Prostate gland (tissue), 2 donors: ENCODE measurements around the gene LDLRAD4. TPM values are rescaled to one million over a fixed set of nuclear protein-coding genes. Genes with fewer than 3 reads are reported as not detected.

Experiments used
- DNase-seq: peaks from one replicate; pipeline ENCODE4 v3.0.0-alpha.2; 2019; ENCODE audit warnings: low spot score
- H3K27ac ChIP-seq, 2 donors: fragments of 200-600 bp; sonication (generic); 2 replicates each; pipeline ENCODE4 v1.5.1; 2017 to 2019
- H3K27me3 ChIP-seq: fragments of 200-600 bp; sonication (generic); replicated peaks from 2 replicates; pipeline ENCODE4 v1.5.1; 2019; ENCODE audit not compliant: insufficient read depth
- H3K36me3 ChIP-seq, 2 donors: fragments of 200-600 bp; sonication (generic); 1 replicate in 1 of 2; 2 replicates in 1 of 2; pipeline versions ENCODE4 v1.5.1 to v1.8.1; 2017 to 2019
- H3K4me1 ChIP-seq: fragments of 200-600 bp; sonication (generic); replicated peaks from 2 replicates; pipeline ENCODE4 v1.5.1; 2019
- H3K4me3 ChIP-seq, 2 donors: fragments of 200-600 bp; sonication (generic); 2 replicates each; pipeline ENCODE4 v1.5.1; 2017 to 2019
- H3K9me3 ChIP-seq: fragments of 200-600 bp; sonication (generic); 2 replicates; pipeline ENCODE4 v1.5.1; 2017
- POLR2A ChIP-seq: fragments of 450-650 bp; IDR thresholded peaks from one replicate; pipeline ENCODE4 v1.6.1; 2016; ENCODE audit warnings: antibody characterized with exemption, mild to moderate bottlenecking
- POLR2AphosphoS5 ChIP-seq: sonication (generic); formaldehyde crosslinking; IDR thresholded peaks from one replicate; pipeline ENCODE4 v1.6.1; 2017; ENCODE audit warnings: antibody characterized with exemption
- WGBS: methylation state at CpG from one replicate; pipeline ENCODE4 v1.1.5; 2018; 5-methylcytosine and 5-hydroxymethylcytosine counted together
- intact Hi-C: fragments of 100-400 bp; cut with DNase I; formaldehyde crosslinking; loops from one replicate; pipeline ENCODE4 v1.14.2; 2022
- total RNA-seq, 2 donors: library from RNA; depleted of rRNA; stranded (reverse); fragments of >200 nt; gene quantifications; one replicate each; pipeline ENCODE4 v1.1.0, GENCODE V29; 2016
- TF ChIP-seq, protein P1 (sequence below), 4 experiments: fragments of 200-600 bp in 2 of 4; fragments of 450-650 bp in 2 of 4; sonication (generic) in 2 of 4; IDR thresholded peaks; 1 replicate in 3 of 4; 2 replicates in 1 of 4; pipeline ENCODE4 v1.5.1; 2016 to 2019; ENCODE audit warnings: antibody characterized with exemption in 4 of 4, mild to moderate bottlenecking in 2 of 4, moderate library complexity in 2 of 4

The LDLRAD4 gene
- total RNA-seq, 2 donors from 2014 or later: 59.9 to 107 TPM

DNA sequence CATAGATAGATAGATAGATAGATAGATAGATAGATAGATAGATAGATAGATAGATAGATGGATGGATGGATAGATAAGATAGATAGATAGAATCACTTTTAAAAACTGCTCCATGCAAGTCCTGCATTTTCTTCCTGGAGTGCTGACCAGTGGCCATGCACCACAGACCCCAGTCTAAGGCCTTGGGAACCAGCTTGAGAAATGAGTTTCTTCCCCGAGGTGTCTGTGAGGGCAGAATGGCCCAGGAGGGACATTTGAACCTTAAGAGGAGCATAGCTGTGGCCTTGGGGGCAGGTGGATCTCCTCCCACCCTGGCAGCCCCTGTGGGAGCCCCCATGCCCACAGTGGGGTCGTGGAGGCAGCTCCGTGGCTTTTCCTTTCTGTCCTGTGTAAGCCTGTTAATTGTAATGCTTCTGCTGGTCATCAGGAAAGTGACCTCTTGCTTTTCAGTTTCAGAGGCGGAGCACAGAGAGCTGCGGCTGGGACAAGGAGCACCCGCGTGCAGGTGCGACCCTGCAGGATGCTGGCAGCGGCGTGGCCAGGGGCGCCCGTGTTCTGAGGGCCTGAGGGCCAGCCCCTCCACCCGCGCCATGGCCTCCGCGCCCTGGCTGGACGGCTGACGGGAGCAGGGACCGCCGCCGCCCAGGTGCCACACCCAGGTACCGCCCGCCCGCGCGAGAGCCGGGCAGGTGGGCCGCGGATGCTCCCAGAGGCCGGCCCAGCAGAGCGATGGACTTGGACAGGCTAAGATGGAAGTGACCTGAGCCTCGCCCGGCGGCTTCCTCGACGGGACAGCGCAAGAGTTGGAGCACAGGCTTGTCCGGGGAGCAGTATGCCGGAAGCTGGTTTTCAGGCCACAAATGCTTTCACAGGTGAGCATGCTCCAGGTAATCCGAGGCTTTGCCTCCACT is 168.6 kb downstream of the LDLRAD4 start:
- intact Hi-C loops: loop anchor here (10.0 kb wide), 1 partner anchor 122 kb away; no protein-coding TSS in a partner anchor
- Histone ChIP-seq H3K9me3 (no peaks in the 10 kb centered on the region), H3K27me3 (no peaks in the 10 kb centered on the region), H3K36me3 (no peaks in the 10 kb centered on the region), H3K27ac (no peak overlapping the region), H3K4me1 (no peaks in the 10 kb centered on the region), H3K4me3 (no peak overlapping the region)
- no peak for DNase-seq
- WGBS: 86% methylated on average over 19 of the region's 40 CpGs
- TF ChIP-seq POLR2A (no peak), POLR2AphosphoS5 (no peak)
- TF ChIP-seq, protein P1, sequence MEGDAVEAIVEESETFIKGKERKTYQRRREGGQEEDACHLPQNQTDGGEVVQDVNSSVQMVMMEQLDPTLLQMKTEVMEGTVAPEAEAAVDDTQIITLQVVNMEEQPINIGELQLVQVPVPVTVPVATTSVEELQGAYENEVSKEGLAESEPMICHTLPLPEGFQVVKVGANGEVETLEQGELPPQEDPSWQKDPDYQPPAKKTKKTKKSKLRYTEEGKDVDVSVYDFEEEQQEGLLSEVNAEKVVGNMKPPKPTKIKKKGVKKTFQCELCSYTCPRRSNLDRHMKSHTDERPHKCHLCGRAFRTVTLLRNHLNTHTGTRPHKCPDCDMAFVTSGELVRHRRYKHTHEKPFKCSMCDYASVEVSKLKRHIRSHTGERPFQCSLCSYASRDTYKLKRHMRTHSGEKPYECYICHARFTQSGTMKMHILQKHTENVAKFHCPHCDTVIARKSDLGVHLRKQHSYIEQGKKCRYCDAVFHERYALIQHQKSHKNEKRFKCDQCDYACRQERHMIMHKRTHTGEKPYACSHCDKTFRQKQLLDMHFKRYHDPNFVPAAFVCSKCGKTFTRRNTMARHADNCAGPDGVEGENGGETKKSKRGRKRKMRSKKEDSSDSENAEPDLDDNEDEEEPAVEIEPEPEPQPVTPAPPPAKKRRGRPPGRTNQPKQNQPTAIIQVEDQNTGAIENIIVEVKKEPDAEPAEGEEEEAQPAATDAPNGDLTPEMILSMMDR (IDR thresholded peaks at IDR 0.05): no peak

DNA sequence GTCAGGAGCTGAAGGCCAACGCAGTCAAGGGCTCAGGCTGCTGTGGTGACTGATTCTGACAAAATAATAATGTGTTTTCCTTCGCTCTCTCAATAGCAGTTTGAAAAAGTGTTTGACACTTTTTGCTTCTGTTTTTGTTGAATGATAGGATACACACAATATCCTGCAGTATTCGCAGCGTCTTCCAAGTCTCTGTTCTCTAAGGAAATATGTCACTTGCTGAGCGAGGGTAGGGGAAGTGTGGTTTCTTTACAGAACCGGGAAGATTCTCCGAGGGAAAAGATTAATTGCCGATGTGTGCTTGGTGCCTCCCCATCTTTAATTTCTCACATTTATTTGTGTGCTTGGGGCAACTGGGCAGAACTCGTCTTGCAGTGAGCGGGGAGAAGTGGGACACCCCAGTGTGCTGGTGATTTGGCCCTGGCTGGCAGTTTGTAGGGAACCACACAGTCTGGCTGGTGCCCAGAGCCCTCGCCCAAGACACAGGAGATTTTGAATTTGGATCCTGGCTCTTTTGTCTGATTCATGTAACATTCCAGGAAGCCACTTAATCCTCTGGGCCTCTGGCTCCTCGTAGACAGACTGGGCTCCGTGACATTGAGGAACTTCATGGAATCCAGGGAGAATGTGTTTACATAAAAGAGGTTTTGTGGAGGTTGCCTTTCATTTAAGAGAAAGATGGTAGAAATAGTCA is 169.4 kb downstream of the LDLRAD4 start:
- no peak overlapping the region for H3K27ac ChIP-seq
- H3K4me3 ChIP-seq: no peak overlapping the region
- no peaks in the 10 kb centered on the region for H3K9me3 ChIP-seq
- TF ChIP-seq, protein P1 (IDR thresholded peaks at IDR 0.05): no peak
- TF ChIP-seq POLR2AphosphoS5 (no peak), POLR2A (no peak)
- no peaks in the 10 kb centered on the region for H3K36me3 ChIP-seq
- DNase-seq: no peak
- no peaks in the 10 kb centered on the region for H3K4me1 ChIP-seq
- intact Hi-C loops: loop anchor here (10.0 kb wide), 1 partner anchor 123 kb away; no protein-coding TSS in a partner anchor
- WGBS: 74% methylated on average over 13 of the region's 13 CpGs
- no peaks in the 10 kb centered on the region for H3K27me3 ChIP-seq

DNA sequence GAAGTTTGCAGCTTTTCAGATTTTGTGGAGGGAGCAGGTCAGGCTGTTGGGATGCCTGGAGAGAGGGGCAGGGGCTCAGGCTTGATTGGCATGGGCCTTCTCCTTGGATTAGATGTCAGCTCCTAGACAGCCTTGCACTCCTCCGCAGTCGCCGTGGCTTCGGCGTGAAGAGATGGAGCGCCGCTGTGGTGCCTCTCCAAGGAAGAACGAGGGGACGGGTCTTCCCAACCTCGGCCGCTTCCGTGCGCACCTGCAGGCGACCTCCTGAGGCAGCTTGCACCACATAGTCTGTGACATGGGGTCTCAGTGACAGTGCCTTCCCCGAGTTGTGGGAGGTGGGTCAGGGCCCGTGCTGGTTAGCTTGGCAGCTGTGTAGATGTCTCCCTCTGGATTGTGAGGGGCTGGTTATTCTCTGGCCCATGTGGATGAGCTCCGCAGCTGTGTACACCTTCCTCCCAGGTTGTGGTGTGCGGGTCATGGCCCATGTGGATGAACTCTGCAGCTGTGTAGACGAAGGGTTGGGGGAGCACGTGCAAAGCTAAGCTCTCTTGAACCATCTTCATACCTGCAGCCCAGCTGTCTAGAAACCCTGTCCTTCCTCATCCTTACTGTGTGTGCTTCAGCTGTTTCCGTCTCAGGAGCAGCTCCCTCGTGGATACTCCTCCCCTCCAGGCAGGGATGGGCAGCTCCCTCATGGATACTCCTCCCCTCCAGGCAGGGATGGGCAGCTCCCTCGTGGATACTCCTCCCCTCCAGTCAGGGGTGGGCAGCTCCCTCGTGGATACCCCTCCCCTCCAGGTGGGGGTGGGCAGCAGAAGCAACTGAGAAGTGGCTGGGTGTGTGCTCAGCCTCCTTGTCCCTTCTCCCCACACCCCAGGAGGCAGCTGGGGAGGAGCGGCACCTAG is 170.3 kb downstream of the LDLRAD4 start:
- Histone ChIP-seq H3K9me3 (no peaks in the 10 kb centered on the region), H3K4me1 (no peaks in the 10 kb centered on the region), H3K27ac (no peak overlapping the region), H3K4me3 (no peak overlapping the region), H3K27me3 (no peaks in the 10 kb centered on the region), H3K36me3 (no peaks in the 10 kb centered on the region)
- 90% methylated on average over 25 of the region's 25 CpGs for WGBS
- intact Hi-C loops: loop anchor here (10.0 kb wide), 1 partner anchor 124 kb away; no protein-coding TSS in a partner anchor
- no peak for TF ChIP-seq POLR2A
- no peak for DNase-seq

DNA sequence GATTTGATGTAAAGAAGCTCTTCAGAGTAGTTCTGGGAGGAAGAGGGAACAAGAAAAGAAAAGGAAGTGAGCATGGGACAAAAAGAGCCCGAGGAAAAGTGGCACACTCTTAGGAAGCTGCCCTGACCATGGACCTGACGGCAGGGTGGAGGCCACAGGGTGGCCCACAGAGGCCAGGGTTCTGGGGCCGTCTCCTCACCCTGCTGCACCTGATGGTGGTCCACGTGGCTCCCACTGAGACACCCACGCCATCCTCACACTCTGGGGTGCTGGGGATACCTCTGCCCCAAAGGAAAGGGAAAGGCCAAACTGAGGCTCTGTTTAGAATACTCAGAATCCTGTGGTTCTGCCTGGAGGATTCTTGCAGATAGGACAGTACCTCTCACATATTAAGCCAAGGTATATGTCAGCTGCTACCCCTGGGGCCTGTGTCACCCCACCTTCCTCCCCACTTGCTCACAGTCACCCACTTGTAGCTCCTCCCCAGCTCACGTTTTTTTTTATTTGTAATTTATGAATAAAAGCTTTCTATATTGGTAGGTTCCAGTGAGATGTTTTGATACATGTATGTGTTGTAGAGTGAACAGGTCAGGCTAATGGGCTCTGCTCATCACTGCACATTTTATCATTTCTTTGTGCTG is 171.1 kb downstream of the LDLRAD4 start:
- Histone ChIP-seq H3K27me3 (no peaks in the 10 kb centered on the region), H3K27ac (no peak overlapping the region), H3K9me3 (no peaks in the 10 kb centered on the region), H3K36me3 (no peaks in the 10 kb centered on the region), H3K4me1 (no peaks in the 10 kb centered on the region), H3K4me3 (no peak overlapping the region)
- DNase-seq: no peak
- TF ChIP-seq POLR2A (no peak), POLR2AphosphoS5 (no peak)
- TF ChIP-seq, protein P1 (IDR thresholded peaks at IDR 0.05): no peak
- 79% methylated on average over 6 of the region's 6 CpGs for WGBS
- intact Hi-C loops: loop anchor here (10.0 kb wide), 1 partner anchor 125 kb away; no protein-coding TSS in a partner anchor
